Eye (tissue), 1 donor: Measurements from ENCODE around the gene UBXN1.
A peak's percentile ranks its signal among the peaks of the same experiment; 100 is the strongest.

Experiments
- DNase-seq: peaks from one replicate; pipeline ENCODE4 v3.0.0-alpha.2; 2015

Gene UBXN1, protein sequence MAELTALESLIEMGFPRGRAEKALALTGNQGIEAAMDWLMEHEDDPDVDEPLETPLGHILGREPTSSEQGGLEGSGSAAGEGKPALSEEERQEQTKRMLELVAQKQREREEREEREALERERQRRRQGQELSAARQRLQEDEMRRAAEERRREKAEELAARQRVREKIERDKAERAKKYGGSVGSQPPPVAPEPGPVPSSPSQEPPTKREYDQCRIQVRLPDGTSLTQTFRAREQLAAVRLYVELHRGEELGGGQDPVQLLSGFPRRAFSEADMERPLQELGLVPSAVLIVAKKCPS

DNA sequence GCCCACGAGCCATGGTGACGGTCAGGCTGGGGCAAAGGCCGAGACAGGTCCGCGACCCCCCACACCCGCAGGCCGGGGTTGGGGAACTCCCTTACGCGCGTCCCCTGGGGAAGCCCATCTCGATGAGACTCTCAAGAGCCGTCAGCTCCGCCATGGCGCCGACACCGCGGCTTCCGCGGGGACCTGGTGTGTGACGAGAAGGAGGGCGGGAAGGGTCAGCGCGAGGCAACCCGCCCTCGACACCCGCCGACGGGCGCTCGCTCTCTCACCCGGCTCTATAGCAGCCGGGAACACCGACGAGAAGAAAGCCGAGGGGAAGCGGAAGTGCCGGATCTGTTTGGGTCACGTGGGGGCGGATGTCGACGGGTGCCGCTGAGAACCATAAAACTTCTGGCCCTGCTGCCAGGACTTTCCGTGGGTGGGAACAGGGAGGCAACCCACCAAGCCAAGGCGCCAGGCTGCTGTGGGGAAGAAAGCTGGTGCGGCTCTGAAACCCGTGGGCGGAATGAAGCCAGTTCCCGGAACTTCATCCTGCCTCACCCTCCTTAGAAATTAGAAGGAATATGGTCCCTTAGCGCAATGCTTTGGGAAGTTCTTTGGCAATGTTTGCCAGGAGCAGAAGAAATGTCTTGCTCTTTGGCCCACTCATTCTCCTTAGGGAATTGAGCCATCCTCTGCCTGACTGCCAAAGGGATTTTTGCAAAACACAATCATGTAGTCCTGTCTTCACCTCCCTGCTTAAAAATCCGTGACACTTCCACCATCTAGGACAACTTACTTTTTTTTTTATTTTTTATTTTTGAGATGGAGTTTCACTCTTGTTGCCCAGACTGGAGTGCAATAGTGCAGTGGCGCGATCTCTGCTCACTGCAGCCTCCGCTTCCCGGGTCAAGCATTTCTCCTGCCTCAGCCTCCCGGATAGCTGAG, at the start of gene UBXN1:
TSS of gene UBXN1 (minus strand) at position 304 of the 927 bp plus-strand sequence. CDS start at position 154, 150 bp downstream.
- DNase-seq = peak; percentile 94

DNA sequence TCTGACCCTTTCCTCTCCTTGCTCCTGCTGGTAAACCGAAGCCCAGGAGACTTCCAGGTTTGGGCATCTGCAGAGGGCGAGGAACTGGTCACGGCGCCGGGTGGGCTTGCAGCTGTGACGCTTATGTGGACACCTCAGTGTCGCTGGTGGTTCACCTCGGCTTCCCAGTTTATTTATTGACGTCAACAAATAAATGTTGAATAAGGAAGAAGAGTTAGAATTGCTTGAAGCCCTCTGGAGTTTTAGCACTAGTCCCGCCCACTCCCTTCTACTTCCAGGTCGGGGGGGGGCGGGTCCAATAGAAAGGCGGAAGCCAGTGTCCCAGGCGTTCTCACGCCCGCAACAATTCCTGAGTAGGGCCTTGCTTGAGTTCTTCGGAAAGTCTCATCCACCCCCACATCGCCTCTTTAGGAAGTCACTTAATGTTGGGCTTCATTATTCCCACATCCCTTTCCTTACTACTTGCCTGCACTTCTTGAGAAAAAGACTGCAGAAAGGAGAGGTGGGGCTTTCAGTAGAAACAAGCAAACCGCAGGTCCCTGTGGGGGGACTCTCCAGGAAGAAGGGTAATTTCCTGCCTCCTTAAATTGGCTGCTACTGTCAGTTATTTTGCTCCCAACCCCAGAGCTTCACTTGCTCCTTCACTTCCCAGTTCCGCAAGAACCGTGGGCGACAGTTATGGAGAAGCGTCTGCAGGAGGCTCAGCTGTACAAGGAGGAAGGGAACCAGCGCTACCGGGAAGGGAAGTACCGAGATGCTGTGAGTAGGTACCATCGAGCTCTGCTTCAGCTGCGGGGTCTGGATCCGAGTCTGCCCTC, 49.5 kb upstream of the UBXN1 start, which contains the start of gene TTC9C:
TSS of gene TTC9C (plus strand) at position 316 of the 818 bp plus-strand sequence. CDS start at position 679, 363 bp downstream.
- DNase-seq = peak; percentile 96

DNA sequence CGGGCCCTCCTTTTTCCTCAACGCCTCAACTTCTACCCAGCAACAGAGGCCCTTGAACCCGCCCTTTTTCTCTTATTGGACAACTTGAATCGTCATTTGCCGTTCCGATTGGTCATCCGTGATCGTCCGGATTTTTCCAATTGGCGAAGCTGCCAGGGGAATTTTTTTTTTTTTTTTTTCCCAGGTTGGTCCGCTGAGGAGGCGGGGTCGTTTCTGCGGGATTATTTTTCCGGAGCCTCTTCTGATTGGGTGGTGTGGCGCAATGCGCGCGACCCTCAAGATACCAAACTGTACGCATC, 48.9 kb upstream of the UBXN1 start:
- DNase-seq = peak; percentile 100

DNA sequence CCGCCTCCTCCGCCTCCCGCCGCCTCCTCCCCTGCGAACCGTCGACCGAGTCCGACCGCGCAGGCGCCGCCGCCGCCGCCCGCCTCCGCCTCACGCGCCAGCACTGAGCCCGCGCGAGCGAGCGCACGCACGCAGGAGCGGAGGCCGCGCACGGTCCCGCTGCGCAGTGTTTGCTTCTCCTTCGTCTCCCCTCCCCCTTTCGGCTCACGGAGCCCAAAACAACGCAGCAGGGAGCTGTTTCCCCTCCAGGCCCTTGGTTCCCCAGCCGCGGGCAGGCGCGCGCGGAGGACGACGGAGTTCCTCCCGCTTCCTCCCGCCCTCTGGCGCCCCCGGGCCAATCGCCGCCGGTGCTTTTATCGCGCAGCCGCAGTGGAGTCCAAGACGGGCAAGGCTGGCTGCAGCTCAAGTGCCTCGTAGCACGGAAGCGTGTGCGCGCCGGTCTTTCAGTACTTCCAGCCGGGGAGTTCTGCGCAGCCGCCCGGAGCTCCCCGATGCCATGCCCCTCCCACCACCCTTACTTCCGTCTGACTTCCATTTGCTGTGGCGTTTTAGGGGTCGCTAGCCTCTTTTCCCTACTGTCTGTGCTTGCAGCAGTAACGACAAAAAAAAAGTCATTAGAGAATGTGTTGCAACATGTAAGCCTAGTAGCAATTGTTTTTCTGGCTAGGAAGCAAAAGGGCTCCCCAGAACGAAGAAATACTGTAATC, 48.4 kb upstream of the UBXN1 start, which contains the start of gene HNRNPUL2:
TSS of gene HNRNPUL2 (minus strand) at position 293 of the 707 bp plus-strand sequence. CDS start 301 bp downstream, outside the sequence.
- peak; percentile 99 for DNase-seq

DNA sequence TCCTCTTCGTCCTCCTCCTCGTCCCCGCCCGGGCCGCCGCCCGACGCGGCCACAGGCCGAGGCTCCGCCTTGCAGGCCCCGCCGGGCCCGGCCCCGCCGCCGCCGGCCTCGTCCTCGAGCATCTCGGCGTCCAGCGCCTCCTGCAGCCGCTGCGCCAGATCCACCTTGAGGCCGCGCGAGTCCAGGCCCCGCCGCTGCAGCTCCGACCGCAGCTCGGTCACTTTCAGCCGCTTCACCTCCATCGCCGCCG, 48.0 kb upstream of the UBXN1 start:
- no peak for DNase-seq

DNA sequence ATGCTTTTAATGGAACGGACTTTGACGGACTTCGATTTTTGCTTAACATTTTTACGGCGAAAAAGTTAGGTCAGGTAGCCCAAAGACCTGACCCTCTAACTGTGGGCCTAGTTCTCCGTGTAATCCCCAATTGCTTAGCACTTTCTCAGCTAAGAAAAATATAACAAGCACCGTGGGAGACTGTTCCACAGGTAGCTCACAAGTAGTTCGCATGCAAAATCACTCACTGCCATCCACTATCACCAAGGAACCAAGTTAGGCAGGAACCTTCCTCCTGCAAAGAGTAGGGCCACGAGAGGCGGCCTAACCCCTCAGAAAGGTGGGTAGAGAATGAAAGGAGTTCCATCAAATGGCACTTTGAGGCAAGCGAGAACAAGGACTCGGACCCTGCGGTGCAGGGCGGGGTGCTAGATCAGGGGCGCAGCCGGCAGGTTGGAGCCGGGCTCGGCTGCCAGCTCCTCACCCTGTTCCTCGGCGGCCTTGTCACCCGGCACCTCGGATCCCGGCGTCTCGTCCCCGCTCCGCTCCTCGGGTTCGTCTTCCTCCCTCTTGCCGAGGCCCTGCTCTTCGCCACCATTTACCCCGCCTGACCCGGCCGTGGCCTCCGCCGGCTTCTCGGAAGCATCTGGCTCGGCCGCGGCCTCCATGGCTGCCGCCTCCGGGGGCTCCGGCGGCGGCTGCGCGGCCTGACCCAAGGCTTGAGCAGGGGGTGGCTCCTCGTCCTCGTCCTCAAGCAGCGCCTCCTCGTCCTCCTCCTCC, 47.5 kb upstream of the UBXN1 start:
- peak; percentile 29 for DNase-seq

DNA sequence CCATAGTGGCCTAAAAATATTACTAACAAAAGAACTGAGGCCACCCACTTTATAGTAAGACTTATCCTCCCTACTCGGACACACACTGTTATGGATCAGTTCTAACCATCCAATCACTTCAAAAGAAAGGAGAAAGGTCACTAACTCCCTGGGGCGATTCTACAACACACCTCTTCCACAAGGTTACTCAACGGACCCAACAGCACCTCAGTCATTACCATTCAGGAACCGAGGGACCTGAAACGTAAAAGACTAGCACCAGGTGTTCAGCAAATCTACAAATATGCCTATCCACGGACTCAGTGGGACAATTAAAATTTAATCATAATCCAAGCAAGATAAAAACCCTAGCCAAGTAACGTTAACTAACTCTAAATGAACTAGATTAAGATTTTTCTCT, 46.8 kb upstream of the UBXN1 start:
- no peak for DNase-seq

DNA sequence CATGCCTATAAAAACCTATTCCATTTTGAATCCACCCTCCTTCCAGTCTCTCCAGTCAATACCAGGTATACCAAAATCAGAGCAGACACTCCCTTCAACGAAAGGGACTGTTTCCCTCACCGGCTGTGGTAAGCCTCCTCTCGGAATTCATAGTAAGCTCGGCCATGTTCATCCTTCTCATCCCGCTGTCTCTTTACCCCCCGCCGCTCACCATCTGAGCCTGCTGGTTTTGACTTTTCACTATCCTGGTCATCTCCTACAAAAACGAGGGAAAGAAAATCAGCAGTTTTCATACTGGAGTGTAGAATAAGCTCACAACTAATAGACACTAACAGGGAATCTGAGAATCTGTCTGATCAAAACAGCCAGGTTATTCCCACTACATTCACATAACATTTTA, 45.3 kb upstream of the UBXN1 start:
- DNase-seq = no peak

DNA sequence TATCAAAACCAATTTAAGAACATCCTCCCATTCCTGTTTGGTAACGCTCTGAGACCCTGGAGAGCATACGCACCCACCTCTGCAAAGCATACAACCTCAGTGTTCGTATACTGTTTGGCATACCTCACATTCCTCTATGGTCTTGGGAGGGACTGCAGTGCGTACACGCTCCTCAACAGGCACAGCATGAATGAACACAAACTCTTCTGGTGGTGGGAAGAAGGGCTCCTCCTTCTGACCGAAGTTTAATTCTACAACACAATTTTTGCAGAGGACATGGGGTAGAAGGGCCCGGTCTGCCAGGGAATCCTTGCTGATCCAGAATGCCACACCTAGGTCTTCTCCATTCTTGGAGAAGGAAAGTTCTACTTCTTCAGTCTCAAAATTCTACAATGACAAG, 43.1 kb upstream of the UBXN1 start:
- no peak for DNase-seq

DNA sequence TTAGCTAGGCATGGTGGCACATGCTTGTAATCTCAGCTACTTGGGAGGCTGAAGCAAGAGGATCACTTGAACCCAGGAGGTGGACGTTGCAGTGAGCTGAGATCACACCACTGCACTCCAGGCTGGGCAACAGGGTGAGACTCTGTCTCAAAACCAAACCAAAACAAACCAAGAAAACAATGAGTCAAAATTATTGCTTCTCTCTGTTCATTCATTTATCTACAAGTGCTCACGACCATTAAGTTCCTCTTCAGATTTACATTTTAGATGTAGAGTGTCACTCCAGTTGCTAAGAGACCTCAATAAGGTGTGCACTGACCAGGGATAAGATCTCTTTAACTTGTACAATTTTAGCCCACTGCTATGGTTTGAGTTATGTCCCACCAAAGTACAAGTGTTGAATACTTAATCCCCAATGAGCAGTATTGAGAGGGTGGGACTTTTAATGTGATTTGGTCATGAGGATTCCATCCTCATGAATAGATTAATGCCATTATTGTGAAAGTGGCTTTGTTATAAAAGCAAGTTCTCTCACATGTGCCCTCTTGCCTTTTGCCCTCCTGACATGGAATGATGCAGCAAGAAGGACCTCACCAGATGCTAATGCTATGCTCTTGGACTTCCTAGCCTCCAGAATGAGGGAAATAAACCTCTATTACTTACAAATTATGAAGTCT, 40.6 kb upstream of the UBXN1 start:
- DNase-seq = no peak

DNA sequence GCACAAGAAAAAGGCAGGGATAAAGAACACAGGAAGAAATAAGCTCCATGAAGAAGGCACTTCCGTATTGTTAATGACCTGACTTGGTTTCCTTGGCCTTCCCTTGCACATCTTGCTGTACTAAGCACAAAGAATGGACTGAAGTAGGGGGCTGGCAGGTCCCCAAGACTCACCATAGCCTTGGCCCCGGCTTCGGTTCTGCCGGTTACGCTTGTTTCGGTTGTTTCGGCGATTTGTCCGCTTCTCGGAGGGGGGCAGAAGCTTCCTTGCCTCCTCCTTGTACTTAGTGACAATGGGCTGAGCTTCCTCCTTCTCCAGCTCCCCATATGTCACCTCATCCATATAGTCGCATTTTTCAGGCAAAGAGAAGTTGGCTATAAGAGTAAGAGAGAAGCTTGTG, 37.9 kb upstream of the UBXN1 start:
- DNase-seq = no peak

DNA sequence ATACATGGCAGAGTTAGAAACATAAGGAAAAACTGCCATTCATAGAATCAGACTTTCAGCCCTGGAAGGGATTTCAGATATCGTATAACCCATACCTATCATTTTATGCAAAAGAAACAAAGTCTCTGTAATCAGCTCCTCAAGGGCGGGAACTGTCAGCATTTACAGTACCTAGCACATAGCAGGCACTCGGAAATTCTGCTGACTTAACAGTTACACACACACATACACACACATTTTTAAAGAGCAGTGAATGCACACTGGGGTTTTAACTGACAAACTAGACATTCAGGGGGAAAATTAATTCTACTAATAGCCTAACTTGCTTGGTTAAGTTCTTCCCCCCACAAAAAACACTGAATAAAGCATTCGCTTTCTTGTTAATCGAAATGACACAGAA, 37.3 kb upstream of the UBXN1 start:
- DNase-seq = no peak

DNA sequence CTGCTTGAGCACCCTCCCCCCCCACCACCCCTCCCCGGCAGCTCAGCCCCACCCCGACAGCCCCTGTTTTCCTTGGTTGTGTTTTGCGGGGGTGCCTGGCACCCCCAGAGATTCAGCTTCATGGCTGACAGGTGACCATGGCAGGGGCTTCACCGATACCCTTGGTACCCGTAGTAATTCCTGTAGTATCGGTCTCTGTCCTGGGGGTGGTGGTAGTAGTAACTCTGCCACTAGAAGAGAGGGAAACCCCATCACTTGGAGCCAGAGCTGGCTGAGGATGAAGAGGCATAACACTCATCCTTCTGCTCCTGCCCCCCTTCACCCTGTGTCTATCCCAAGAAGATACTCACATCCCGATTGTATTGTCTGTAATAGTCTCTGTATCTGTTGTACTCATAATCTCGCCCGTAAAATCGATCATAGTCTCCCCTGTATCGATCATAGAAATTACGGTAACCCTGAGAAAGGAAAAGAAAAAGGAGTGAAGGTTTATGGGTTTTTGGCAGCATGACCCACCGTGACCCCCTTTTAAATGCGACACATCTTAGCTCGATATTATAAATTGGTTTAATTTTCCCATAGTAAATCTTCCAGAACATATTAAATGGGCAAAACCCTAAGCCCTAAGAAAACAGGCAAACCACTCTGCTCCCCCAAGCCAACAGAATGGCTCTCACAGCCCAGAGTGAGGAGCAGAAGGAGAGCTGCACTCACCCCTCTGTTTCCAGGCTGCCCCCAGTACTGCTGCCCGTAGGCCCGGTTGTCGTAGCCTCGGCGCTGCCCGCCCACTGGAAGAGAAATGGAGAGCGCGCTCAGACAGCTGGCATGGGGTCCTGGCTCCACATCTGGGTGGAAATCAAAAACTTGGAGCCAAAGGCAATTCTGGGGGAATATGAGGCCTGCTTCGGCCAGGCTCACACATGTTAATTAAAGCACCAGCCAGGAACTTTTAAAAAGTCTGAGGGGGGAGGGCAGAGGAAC, 36.6 kb upstream of the UBXN1 start:
- DNase-seq = no peak

DNA sequence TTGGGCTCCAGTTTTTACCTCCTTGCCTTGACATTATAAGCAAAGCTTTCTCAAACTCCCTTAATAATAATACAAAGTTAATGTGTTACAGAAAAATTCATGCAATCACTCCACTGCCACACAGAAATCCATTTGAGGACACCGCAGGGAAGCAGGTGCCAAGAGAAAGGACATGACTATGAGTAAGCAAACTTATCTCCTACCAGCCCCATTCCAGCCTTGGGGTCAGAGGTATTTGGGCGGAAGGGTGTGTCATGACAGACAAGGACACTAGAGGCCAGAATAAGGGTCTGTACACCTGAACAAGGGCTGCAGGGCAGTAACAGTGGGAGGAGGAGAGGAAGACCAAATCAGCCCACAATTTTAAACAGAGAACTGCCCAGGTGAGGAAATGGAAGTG, 34.5 kb upstream of the UBXN1 start:
- no peak for DNase-seq

DNA sequence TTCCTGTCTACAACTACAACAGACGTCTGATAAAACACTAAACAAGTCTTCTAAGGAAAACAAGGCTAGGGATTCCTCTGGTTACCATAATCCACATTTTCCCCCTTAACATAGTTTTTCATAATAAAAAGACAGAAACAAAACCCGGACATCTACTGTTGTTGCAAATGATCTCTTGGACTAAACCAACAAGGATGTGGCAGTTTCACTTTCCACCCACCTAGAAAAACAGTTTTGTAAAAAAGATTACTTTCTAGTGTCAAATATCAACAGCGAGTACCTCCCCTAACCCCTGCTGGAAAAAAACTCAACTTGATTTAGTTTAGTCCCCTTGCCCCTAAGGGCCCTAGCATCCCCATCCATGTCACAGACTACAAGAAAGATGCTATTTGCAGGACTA, 34.0 kb upstream of the UBXN1 start:
- no peak for DNase-seq

DNA sequence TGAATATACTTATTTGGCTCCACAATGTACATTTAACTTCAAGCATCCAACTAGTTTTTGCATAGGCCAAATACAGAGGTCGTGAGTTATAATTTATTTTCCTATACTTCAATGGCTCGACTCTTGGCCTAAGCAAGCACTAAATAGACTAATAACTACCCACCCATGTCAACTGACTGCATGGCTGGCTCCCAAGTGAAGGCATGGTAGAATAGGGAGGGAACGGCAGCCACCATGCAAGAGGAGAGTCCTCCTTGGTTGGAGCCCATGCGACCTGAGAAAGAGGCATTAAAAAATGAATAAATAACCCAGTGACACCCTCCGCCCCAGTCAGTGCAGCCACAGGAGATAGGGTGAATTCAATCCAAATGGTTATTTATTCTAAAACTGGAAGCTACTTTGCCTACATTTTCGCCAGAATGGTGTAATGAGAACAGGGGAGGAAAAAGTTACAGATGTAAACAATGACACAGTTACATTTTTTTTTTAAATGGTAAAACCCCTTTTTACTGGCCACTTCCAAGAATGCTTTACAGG, 33.5 kb upstream of the UBXN1 start:
- DNase-seq = no peak

DNA sequence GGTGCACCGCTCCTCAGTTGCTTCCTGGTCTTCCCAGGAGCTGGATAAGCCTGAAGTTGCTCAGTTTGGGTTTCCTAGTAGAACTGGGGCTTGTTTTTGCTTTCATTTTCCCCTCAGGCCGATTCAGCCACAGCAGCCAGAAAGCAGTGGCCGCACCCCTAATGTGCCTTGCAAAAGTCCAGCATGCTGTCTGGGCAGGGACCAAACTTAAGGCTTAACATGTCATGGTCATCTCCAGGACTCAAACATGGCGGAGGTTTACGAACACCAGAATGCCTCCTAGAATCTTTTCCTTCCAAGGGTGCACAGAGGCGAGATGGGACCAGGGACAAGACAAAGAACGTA, 31.1 kb upstream of the UBXN1 start:
- no peak for DNase-seq

DNA sequence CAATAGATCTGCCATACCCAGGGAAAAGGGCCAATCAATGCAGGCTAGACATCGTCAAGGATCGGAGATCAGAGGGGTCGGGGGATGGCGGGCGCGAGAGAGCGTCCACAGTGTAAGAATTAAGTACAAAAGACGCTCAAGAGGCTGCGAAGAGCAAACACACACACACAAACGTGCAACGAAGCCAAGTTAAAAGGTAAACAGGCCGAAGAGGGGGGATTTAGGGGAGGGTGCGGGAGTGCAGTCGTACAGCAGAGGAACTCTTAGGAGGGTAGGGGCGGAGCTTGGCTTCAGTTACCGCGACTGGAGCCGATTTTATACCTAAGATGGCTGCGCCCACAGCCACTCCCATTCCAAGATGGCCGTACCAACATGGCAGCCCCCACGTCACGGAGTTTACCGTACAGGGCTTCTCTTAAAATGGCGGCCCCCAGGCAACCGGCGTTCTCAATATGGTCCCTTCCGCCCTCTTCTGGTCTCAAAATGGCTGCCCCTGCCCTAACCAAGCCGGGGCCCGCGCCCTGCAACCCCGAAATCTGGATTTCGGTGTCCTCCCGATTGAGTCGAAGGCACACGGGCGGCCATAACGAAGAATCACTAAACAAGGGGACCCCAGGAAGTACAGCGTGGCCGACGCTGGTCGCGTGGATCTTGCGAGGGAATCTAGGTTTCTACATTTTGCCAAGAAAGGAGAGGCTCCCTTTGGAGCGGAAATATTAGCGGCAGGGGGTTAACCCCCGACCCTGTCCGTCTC, 30.6 kb upstream of the UBXN1 start:
- DNase-seq = peak; percentile 99

DNA sequence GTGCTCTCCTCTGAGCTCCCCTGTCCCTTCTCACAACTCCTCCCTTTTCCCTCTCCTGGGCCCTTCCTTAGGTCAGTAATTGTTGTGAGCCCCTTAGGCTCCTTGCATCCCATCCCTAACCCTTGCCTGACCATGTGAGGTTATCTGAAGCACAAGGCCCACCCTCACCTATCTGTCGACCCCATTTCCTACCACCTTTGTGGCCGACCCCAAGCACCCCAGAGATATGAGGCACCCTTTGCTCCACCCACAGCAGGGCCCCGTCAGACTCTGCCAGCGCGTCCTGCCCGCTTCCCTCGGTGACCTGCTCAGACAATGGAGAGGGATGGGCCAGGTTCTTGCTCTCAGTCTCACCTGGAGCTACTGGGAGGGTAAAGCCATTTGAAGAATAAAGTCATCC, 29.9 kb upstream of the UBXN1 start:
- DNase-seq = no peak
